GM19468 (cell line): Measurements from ENCODE around the gene TSPAN15.

Experiments used
- ATAC-seq: cut with Tn5 transposase; IDR thresholded peaks from one replicate; pipeline ENCODE4 v1.9.1; 2021; ENCODE audit warnings: mild to moderate bottlenecking, moderate library complexity, moderate number of reproducible peaks; ENCODE audit not compliant: unreplicated experiment; ENCODE audit errors: extremely low read depth

Gene TSPAN15

DNA sequence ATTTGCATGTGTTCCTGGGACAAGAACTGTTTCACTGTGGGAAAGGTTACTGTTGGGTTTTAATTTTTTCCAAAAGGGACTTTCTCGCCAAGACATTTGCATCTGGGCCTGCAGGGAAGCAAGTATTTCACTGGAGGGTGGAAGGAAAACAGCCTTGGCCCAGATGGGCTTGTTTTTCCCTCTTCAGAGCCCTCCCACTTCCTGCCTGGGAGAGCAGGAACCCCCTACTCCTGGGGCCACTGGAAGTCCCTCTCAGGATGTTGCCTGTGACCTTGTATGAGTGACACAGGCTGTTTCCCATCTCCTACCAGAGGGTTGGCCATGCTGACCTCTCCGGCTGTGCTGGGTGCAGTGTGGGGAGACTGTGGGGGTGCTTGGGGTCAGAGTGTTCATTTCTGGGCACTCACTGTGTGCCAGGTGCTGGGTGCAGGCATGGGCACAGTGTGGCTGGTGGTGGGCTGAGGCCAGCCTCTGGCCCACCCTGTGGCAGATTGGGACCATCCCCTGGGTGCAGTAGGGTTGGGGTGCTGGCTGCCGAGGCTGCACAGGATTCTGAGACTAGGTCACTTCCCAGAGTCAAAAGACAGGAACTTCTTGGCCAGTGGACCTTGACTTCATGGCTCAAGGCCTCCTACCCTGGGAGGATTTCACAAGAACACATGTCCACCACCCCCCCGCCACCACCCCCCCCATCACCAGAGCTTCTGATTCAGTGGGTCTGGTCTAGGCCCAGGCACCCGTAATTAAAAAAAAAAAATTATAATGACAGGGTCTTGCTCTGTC, 10.2 kb downstream of the TSPAN15 start:
- ATAC-seq: no peak

DNA sequence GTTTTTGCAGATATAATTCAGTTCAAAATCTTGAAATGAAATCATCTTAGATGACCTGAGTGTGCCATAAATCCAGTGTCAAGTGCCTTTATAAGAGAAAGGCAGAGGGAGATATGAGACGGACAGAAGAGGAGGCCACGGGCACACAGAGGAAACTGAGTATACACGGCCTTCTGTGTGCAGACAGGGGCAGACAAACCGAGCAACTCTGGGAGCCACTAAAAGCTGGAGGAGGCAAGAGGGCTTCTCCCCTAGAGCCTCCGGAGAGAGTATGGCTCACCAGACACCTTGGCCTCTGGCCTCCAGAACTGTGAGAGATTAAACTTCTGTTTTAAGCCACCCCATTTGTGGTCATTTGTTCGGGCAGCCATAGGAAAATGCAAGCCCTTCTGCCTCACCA, 12.6 kb downstream of the TSPAN15 start:
- ATAC-seq: no peak

DNA sequence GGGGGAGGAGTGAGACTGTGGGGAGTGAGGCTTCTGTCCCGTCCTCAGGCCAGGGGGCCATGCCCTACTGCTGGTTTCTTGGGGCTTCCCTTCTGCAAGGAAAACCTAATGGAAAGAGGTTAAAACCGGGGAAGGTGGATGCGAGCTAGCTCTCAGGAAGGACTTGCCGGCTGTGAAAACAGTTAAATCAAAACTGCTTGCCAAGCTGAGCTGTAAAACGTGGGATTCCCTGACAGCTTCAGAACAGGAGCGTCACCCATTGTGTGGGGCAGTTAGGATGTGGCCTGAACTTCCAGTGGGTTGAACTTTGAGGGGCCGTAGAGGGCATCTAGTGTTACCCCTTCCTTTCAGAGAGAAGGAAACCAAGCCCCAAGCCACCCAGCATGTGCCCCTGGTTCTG, 13.1 kb downstream of the TSPAN15 start:
- ATAC-seq: no peak

DNA sequence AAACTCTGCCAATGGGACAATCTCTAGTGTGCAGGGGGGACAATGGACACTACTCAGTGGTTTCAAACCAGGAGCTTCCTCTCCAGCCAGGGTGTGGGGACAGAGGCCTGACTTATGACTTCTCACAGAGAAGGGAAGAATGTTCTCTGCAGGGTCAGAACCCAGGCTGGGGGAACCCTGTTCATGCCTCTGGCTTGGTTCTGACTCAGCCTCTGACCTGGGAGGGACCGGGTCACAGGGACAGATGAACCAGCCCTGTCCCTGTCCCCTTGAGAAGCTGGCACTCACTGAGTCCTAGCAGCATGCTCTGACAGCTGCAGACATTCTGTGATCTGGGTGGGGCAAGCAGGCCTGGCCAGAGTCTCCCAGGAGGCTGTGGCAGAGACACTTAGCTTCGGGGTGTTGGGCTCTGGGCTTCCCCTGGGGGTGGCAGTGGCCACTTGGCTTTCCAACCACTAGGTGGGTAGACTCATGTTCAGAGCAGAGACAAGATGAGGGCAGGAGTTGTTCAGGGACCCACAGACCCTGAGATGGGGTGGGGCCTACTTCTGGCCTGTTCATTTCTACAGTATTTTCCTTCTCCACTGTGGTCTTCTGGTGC, 13.6 kb downstream of the TSPAN15 start:
- no peak for ATAC-seq

DNA sequence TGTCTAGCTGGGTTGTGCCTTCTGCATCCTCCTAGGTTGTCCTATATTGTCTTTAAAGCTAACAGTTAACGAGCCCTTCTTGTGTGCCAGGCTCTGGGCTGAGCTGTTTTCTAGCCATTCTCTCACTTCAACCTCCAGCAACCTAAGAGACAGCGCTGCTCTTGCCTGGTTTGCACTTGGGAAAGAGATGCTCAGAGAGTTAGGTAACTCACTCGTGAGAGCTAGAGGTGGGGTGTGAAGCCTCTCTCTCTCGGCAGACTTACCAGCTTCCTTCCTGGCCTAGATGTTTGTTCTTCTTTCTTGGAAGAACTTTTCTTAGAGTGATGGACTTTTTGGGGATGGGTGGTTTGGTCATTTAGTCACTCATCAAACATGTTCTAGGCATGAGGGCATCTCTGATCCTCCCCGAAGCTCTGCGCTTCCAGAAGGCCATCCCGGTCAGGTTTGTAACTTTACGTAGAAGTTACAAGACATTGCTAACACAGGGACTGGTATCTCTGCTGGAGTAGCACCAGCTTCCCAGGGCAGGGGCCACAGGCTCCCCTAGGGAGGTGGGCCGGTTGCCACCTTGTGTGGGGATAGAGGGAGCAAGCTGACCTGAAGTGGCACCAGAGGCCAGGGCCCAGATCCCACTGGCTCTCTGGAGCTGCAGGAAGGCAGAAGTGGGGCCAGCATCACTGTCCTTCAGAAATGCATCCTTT, 14.3 kb downstream of the TSPAN15 start:
- no peak for ATAC-seq

DNA sequence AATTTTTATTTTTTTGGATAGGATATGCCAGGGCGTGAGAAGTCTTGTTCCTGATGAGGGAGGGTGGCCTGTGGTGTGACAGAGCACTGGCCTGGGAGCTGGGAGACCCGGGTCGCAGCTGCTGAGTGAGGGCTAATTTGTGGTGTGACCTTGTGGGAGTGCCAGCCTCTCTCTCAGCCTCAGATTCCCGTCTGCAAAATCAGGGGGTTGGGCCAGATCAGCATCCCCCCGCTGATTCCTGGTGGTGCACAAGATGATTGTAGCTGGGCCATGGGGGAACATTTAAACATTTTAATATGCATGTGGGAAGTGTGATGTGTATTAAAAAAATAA, 14.9 kb downstream of the TSPAN15 start:
- no peak for ATAC-seq

DNA sequence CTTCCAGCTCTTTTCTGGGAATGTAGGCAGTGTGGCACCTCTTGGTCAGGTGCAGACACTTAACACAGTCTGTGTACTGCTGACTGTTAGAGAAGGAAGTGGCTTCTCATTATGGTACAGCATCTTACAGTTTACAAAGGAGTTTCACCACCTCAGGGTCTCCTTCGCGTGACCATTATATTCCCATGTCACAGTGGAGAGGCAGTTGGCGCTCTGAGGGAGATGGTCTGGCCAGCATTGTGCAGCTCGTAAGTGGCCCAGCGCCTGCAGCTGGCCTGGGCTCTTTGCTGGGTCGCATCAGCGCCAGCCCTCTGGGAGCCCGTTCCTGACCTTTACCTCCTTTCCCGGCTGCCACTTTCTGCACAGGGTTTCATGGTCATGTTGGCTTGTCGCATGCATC, 15.4 kb downstream of the TSPAN15 start:
- no peak for ATAC-seq

DNA sequence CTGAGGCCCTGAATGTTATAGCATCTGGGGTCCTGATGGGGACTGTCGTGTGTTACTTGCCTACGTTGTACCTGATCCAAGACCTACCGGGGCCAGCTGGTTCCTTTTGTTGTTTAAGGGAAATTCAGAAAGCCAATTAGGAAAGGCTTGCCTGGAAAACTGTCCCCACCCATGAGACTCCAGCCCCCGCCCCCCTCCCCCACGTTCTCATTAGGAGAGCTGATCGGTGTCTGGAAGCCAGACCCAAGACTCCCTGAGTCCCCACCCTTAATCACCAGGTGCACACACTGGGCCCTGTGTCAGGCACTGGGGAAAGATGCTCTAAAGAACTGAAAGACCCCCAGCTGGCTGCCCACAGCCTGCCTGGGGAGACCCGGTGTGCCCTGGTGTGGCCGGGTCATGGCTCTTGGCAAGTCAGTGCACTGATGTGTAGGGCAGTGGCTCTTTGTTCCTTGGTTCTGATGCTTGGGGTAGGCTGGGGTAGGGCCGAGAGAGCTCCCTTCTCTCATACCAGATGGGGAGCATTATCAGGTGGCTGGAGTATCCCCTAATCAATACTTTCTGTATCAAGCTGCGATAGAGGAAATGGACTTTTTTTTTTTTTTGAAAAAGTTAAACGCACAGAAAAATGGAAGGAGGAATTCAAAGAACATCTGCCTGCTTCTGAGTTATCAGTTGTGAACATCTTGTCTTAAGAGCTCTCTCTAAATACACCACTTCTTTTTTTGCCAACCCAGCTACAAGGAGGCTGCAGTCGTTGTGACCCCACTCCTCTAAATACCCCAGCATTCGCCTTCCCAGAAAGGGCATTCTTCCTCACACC, 16.9 kb downstream of the TSPAN15 start:
- no peak for ATAC-seq

DNA sequence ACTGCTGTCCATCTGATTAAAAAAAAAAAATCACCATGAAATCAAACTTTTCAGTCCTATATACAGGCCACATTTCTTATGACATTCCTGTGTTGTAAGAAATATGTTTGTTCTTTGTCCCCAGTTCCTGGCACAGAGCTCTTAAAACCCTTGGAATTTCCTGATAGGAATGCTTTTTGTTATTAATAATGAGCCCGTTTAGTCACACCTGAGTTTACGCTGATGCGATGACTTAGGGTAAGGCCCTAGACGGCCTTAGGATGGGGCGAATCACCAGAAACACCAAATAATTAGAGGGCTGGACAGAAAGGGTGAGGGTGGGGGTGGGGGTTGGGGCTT, 17.5 kb downstream of the TSPAN15 start:
- no peak for ATAC-seq

DNA sequence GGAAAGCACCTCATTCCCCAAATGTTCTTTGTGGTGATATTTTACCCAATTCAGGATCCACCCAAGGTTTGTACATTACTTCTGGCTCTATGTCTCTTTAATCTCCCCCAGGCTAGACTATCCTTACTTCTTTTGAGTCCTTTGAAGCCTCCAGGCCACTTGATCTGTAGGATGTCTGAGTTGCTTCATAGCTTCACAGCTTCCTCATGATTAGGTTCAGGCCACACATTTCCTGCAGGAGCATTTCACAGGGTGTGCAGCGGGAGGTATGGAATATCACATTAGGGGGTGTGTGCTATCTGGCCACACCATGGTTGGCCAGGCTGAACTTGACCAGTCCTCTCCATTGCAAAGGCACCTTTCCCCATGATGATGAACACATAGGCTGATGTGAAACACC, 18.7 kb downstream of the TSPAN15 start:
- no peak for ATAC-seq

DNA sequence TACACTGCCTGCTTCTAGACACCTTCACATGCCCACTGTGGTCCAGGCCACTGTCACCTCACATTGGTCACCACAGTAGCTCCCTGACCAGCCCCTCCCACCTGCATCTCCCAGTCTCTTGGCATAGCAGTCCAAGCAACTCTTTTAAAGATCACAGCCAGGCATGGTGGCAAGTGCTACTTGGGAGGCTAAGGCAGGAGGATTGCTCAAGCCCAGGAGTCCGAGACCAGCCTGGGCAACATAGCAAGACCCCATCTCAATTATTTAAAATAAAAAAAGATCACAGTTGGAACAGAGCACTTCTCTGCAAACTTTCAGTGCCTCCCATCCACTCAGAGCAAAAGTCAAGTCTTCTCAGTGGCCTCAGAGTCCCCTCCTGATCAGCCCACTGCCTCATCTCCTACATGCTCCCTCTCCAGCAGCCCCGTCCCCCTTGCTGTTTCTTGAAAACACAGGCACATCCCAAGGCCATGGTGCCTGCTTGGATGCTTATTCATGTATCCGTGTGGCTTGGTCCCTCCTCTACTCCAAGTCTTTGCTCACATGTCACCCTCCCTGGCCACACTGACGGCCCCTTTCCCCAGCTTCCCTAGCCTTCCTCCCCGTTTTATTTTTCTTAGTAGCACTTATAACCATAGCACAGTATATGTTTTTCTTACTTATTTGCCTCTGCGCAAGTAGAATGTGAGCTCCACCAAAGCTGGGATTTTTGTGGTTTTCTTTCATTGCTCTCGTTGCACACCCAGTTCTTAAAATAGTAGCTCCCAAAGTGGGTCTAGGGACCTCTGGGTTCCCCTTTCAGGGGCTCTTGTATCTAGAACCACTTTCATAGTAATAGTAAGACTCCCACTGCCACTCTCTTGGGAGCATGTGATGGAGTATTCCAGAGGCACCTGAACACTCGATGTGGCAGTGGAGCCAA, 19.5 kb downstream of the TSPAN15 start:
- no peak for ATAC-seq

DNA sequence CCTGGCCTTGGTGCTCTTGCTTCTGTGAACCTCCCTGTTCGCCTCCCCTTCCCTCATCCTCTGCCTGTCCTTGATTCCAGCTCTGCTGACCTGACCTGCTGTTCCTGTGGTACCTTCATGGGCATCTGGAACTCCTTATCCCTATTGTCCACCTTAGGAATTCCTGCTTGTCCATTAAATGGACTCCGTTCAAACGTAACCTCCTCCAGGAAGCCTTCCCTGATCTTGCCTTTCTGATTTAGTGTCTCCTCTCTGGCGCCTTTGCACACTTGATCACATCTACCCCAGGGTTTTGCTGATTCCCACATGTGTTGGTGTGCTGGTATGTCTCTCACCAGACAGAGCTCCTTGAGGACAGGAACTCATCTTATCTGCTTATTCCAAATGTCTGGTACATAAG, 20.9 kb downstream of the TSPAN15 start:
- no peak for ATAC-seq

DNA sequence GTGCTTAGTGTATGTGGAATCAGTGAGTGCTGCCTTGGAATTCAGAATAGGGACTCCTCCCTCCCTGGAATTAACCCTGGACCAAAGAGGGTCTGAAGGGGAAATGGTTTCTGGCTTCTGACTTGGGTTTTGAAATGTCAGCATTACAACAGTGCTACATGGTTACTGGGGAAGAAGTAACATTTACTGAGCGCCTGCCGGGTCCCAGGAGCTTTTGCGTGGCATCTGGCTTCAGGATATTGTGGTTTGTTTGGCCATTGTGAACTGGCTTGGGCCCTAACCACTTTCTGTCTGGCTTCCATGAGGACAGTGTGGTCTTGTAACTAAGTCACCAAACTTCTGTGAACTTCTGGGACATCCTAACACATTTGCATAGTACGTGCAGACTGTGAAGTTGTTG, 21.3 kb downstream of the TSPAN15 start:
- ATAC-seq: no peak

DNA sequence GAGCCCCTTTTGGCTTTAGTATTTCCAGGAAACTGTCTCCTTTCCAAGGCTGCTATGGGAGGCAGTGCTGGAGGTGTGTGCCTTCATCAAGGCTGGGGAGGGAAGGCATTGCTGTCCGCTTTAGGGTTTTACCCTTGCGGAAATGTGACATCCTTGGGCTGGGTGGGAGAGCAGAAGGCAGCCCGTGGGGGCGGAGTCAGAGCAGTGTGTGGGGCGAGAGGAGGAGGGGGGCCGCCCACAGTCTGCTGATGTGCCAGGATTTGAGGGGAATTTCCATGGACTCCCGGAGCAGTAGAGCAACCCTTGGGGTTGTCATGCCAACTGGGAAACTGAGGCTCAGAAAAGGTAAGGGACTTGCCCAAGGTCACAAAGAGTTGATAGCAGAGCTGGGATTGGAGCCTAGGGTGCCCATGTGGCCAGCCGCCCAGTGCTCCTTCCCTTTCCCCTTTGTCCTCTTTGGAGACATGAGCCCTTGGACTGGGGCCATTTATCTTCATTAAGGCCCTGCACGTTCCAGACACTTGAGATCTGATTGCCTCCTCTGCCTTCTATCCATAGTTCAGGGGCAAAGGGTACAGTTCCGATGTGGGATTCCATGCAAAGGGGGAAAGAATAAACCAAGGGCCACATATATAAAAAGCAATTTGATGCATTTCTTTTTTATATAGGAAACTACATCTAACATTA, 22.2 kb downstream of the TSPAN15 start:
- ATAC-seq: no peak

DNA sequence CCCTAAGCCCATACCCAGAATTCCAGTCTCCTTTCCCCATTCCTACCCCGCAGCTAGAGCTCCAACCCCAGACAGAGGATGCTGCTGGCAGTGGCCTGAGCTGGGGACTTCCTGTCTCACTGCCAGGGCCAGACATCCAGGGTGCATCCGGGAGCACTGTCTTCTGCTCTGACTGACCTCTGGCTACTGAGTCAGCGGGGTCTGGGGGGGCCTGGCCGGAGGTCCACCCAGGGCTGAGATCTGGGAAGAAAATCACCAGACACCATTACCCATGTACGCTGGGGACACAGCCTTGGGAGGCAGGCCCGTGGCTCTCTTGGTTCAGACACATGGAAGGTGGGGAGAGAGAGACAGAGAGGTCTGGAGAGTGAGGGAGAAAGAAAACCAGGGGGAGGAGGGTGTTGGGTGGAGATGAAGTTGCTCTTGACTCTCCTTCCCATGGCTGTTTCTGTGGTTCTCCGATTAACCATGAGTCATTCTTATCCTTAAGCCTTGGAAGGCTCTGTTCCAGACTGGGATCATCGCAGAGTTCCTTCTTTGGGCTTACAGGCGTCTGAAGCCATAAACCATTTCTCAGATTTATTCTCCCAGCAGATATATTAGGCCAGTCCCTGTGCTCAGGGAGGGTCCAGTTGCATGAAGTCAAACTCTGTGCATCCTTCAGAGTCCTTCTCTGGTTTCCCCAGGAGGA, 23.6 kb downstream of the TSPAN15 start:
- no peak for ATAC-seq

DNA sequence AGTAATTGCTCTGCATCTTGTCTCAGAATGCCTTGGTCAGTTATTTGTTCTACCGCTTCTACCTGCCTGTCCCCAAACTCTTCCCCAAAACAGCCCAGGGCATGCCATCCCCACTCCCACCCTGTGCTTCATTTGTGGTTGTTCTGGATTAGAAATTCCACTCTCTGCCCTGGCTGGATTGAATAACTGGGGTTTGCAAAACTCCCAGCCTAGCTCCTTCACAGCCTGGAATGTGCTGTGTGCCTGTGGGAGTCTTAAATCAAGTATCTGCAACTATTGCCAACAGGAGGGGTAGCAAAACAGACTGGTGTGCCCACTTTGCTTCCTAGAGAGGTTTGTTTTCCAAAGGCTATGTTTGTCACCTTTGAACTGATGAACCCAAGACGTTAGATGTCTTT, 24.2 kb downstream of the TSPAN15 start:
- ATAC-seq: no peak

DNA sequence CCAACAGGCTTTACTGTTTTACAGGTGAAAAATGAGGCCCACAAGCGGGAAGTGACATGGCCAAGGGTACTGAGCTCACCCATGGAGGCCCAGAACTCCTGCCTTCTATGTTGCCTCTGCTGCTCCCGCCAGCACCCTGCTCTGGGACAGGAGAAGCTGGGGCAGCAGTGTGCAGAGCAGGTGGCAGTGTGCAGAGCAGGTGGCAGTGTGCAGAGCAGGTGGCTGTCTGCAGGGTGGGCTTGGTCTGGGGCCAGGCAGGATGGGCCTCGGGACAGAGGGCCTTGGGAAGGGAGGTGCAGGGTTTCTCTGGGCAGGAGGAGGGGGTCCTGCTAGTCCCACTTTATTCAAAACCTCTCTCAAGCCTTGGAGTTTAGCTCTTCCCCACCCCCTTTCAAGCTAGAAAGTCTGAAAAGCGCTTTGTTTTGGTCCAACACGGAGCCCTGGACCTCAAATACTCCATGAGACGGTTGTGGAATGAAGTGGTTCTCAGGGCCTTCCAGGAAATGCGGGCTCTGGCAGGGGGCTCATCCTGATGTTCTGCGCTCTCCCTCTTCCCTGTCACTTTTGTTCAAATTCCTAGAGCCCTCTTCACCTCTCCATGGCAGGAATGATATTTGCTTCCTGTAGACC, 26.8 kb downstream of the TSPAN15 start:
- ATAC-seq: no peak
